Posterior vena cava (tissue), 2 donors: ENCODE data around the gene PDP2. TPM values are rescaled to one million over a fixed set of nuclear protein-coding genes. Genes with fewer than 3 reads are reported as not detected.

ENCODE experiments used
- DNase-seq: peaks from one replicate; pipeline ENCODE4 v3.0.0-alpha.2; 2020; ENCODE audit warnings: low spot score
- intact Hi-C, 2 donors: fragments of 100-400 bp; cut with DNase I; formaldehyde crosslinking; loops; one replicate each; pipeline versions ENCODE4 v1.14.1 to v1.14.2; 2022 to 2023
- total RNA-seq, 2 donors: library from RNA; stranded (reverse); fragmentation: NEBNext Ultra II Directional; extraction: Animal tissue kit (Norgen Biotek cat#: 25700); gene quantifications; one replicate each; pipeline ENCODE4 v1.2.1, GENCODE V29; 2021
- donor health status: DM: yes; HTN: yes; CAD: no.
- donor health status: DM: yes; HTN: yes; CAD: no.

The PDP2 gene
- total RNA-seq, 2 donors from 2014 or later, result 5.0 to 5.5 TPM

DNA sequence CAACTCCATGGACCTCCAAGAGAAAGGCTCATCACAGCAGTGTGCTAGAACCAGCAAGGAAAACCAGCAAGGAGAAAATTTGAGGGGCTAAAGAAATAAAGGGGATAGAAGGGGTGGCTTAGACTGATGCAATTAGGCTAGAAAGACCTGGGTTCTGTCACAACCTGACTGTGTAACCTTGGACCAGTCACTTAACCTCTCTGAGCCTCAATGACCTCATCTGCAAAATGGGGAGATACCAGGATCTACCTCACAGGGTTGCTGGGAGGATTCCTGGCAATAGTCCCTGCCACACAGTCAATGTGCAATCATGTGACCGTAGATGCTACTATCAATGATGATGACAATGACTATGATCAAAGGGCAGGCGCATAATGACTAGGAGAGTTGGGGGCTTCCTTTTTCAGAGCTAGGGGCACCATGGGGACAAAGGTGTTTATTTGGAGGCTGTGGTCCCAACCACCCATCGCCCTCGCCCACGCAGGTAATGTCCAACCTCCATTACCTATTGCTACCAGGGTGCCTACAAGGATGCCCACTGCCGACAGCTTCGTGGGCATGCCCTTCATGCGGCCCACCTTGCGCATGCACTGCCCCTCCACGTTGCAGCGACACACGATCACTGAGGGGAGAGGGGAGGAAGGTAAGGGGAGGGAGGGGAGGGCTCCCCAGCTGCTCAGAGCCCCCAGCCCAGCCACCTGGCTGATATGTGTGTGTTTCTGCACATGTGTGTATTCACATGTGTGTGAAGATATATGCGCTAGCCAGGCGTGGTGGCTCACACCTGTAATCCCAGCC is 28.6 kb downstream of the PDP2 start:
- intact Hi-C loops, result no loop called here

DNA sequence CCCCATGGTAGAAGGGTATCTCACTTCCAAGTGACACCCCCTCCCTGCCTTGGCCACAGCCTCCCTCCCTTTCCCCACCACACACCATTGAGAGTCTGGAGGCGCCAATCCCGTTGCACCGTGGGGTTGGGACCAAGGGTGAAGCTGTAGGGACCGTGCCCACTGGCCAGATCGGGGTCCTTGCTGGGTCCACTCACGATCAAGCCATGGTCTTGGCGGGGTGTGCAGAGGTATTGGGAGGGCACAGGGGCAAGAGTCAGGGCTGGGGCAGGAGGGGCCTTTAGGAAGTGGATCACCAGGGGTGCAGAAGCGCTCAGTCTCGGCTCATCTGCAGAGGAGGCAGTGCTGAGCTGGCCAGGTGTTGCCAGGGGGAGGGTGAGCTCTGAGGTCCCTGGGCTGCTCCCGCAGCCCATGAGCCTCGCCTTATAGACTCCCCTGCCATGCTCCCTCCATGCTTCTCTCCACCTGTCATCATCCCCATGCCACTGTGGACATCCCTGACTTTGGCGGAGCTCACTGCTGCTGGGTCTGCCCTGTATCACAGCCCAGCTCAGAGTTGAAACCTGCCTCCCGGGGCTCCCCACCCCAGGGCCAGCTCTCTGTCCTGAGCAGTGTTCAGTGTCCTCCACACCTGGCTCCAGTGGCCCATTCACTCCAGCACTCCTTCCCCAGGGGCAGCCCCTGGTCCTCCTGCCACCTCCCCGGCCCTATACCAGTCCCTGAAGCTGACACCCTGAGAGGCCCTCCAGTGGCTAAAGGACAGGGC is 30.0 kb downstream of the PDP2 start:
- DNase-seq, result no peak
- intact Hi-C loops, result no loop called here

More for the DNA sequence above, 28.6 kb downstream of the PDP2 start:
- no peak for DNase-seq

GRCh38 chr16:66911112-66911511 is 30.8 kb downstream of the PDP2 start:
- DNase-seq, result no peak
- intact Hi-C loops, result no loop called here

GRCh38 chr16:66911801-66912200 is 31.5 kb downstream of the PDP2 start:
- no peak for DNase-seq
- intact Hi-C loops, result no loop called here

DNA sequence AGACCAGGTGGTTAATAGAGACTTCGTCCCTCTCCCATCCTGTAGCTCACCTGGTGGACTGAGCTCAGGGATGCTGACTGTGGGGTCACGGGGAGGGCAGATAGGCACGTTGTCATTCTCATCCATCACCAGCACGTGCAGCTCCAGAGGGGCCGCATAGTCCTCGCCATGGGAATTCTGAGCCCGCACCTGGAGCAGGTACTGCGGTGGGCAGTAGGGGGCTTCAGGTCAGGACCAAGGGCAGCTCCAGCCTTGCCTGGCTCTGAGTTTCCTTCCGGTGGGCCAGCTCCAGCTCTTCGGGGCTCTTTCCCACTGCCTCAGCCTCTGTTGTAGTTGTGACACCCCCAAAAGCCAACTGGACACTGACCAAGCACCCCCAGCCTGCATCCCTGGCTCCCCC is 32.8 kb downstream of the PDP2 start:
- intact Hi-C loops, result no loop called here
- no peak for DNase-seq

DNA sequence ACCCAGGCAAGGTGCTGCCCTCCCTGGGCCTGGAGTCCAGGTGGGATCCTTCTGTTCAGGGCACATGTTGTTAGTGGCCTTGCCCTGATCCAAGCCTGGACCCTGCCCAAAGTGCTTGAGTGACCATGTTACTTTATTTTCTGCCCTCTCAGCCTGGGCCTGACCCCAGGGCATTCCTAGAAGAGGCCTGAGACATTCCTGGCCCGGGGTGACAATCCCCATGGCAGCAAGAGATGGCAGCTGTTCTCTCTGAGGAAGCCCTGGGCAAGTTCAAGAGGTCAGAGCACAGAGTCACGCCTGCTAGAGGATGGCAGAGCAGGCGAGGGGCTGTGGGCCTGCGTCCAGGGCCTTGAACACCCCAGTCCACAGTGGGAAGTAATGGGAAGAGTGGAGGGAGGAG is 33.4 kb downstream of the PDP2 start:
- intact Hi-C loops, result no loop called here
- DNase-seq, result no peak

DNA sequence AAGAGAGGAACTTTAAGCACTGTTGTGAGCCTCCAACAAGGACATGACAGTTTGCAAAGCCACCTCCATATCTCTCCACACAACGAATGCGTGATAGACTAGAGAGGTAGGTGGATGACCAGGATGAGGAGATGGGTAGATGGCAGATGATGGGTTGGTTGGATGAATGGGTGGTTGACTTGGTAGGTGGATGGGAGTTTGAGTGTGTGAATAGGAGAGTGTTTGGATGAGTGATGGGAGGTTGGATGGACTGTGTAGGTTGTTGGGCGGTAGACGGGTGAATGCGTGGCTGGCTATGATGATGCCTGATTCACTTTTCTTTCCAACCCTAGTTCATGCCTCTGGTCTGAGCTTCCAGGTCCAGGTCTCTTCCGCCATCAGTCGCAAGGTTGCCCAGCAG is 34.2 kb downstream of the PDP2 start:
- intact Hi-C loops, result no loop called here
- no peak for DNase-seq

GRCh38 chr16:66915041-66915440 is 34.7 kb downstream of the PDP2 start:
- no peak for DNase-seq
- intact Hi-C loops, result no loop called here

GRCh38 chr16:66916518-66916917 is 36.2 kb downstream of the PDP2 start:
- DNase-seq, result no peak
- intact Hi-C loops, result no loop called here

DNA sequence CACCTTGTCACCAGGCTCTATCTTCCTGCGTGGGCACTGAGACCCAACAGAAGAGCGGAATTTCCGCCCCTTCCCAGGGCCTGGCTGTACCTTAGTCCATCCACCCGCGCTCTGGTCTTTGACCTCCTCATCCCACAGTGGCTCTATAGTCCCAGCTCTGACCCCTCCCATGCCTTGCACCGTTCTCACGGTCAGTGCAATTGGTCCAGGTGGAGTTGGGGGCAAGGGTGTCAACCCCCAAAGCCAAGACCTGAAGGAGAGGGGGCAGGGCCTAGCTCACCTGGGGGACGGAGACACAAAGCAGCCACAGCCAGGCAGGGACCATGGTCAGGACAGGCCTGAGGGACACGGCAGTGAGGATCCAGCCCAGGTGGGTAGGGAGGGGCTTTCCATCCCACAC is 37.4 kb downstream of the PDP2 start:
- no peak for DNase-seq
- intact Hi-C loops, result no loop called here

DNA sequence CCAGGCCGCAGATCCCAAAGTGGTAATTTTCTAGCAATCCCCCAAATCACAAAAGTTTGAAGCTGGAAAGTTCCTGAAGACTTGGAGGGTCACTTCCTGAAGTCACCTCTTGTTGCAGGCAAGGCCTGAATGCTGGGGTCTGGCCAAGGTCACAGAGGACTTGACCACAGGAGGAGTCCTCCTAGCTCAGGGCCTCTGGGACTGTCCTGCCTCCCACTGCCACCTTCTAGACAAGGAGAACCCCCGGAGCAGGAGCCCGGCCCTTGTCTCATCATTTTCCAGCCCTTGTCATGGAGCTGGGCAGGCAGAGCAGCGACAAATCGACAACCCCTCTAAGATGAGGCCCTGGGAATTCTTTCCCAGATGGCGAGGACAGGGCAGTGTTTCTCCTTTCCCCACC is 38.0 kb downstream of the PDP2 start:
- intact Hi-C loops, result no loop called here
- DNase-seq, result no peak

DNA sequence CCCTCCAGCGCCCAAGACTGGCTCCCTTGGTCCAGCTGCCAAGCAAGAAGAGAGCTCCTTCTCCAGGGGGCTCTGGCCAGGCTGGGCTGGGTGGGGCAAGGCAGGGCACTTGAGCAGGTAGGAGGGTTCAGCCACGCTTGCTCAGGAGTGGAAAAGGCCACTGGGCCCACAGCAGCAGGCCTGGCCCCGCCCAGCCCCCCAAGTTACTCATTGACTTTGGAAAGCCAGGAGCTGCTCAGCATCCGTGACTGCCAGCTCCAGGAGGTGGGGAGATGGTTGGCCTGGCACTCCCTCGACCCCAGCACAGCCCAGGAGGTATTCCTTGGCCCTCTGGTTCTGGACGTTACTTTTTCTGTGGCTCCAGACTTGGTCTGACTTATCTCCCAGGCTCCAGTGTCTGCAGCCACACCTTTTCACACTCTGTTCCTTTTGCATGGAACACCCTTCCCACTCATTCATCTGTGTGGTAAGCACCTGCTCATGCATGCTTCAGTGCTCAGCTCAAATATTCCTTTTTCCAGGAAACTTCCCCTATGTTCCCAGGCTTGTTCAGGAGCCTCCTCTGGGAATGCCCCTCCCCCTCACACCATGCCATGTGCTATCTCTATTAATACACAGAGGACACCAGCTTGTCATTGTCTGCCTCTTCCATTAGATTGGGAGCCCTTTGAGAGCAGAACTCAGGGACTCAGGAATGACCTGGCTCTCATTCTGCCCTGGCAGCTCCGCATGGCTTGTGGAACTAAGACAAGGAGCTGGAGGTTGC is 38.7 kb downstream of the PDP2 start, which contains the start of gene CDH16:
CDH16 (minus strand) TSS at position 83 of the 766 bp plus-strand sequence. CDS start 820 bp downstream, outside the sequence.
- DNase-seq, result no peak
- intact Hi-C loops, result no loop called here

- intact Hi-C loops, result no loop called here
- no peak for DNase-seq
Observed at GRCh38 chr16:66919569-66920298, 39.4 kb downstream of the PDP2 start.

GRCh38 chr16:66920299-66920590 is 39.9 kb downstream of the PDP2 start:
- intact Hi-C loops, result no loop called here
- DNase-seq, result no peak

DNA sequence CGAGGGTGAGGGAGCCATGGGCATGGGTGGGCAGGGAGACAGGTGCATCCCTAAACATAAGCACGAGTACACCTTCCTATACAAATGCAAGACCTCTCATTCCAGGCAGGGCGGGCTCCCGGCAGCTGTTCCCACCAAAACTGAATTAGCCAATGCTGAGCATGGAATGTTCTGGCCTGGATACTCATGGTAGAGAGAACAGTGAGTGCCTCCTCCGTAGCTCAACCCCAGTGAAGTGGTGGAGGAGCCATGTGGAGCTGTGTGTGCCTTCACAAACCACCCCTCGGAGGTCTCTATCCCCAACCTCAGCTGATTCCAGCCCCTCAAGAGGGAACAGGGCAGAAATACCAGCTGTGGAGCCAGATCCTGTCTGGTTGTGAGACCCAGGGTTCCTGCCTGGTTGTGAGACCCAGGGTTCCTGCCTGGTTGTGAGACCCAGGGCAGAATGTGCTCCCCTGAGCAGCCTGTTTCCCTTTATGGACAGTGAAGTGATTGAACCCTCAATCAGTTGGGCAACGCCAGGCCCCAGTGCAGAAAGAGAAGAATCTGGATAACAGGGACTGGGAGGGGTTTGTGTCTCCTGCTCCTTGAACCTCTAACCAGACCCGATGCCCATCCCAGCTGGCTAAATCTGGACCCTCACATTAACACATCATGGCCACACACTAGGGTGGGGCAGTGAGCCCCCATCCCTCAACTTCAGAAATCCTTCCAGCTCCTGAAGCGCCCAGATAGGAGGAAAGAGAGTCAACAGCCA is 40.8 kb downstream of the PDP2 start:
- intact Hi-C loops, result no loop called here
- no peak for DNase-seq

DNA sequence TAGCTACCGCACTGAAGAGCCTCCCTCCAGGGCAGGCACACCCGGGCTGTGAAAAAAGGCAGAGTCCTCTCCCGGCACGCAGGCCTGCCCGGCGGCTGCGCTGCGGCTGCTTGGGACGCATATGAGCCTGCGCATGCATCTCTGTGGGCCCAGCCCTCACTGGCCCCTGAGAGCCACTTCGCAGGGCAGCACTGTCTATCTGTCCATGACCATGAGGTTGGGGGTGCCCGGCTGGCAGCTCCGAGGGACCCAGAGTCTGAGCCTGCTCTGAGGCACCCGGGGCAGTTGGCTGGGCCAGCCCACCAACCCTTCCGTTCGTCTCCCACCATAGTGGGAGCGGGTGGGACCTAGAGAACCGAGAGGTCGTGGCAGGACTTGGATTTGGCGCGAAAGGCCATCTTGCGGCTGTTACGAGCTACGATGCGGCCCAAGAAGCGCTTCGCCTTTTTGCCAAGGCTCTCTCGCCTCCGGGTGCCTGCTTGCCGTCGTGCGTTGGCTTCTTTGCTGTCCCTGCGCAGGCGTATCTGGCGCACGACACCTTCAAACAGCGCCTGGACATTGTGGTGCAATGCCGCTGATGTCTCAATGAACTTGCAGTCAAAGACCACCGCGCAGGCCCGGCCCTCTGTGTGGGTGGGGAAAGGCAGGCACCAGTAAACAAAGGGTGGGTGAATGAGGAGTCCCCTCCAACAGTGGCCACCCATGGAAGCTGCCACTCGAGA is 41.6 kb downstream of the PDP2 start:
- DNase-seq, result no peak
- intact Hi-C loops, result no loop called here

GRCh38 chr16:66923247-66923731 is 43.0 kb downstream of the PDP2 start:
- intact Hi-C loops, result no loop called here
- no peak for DNase-seq

- DNase-seq, result no peak
- intact Hi-C loops, result no loop called here
Observed at GRCh38 chr16:66923866-66924265, 43.6 kb downstream of the PDP2 start.
